Ammon's horn (tissue), 1 donor: ENCODE results near the gene ZNRF2.
"Not testable (repeated sequence)": the region's sequence is repeated elsewhere in the genome, so short reads cannot be mapped to it uniquely, and the experiment has no call there.

Experiments used
- DNase-seq: peaks from one replicate; pipeline ENCODE4 v3.0.0-alpha.2; 2016; ENCODE audit warnings: low spot score

ZNRF2 gene

DNA sequence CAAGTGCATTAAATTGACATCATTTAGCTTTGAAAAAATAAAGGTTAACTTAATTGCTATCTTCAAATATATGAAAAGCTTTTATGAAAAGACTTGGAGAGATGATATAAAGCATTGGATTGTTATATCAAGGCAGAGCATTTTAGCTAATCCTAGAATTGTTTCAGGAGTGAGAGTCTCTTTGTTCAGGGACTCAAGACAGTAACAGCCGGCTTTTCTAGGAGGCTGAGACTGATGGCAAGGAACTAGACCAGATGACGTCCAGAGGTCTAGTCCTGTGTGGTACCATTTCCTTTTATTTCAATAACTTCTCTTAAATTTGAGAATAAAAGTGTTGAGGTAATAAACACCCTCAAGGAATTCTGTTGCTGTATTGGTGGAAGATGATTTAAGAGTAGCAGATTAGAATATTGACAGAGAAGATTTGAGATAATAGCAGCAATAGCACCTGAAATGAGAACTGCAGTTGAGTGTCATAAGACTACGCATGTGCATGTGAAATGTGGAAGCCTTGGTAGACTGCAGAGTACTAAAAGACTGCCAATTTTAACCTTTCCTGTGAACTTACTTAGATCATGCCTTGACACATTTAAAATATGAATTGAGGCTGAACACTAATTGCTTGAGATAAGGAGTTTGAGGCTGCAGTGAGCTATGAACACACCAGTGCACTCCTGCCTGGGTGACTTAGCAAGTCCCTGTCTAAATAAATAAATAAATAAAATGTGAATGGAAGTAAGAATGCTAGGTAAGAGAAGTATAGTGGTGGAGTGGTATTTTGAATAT lies 79.6 kb downstream of the ZNRF2 start:
- peak; percentile 8 for DNase-seq

GRCh38 chr7:30364773-30365172 lies 80.4 kb downstream of the ZNRF2 start:
- no peak for DNase-seq

GRCh38 chr7:30365621-30366020 lies 81.2 kb downstream of the ZNRF2 start:
- no peak for DNase-seq

GRCh38 chr7:30366606-30367005 lies 82.2 kb downstream of the ZNRF2 start:
- no peak for DNase-seq

- no peak for DNase-seq
Observed at GRCh38 chr7:30367561-30367960, 83.2 kb downstream of the ZNRF2 start.

GRCh38 chr7:30369879-30370278 lies 85.5 kb downstream of the ZNRF2 start:
- no peak for DNase-seq

DNA sequence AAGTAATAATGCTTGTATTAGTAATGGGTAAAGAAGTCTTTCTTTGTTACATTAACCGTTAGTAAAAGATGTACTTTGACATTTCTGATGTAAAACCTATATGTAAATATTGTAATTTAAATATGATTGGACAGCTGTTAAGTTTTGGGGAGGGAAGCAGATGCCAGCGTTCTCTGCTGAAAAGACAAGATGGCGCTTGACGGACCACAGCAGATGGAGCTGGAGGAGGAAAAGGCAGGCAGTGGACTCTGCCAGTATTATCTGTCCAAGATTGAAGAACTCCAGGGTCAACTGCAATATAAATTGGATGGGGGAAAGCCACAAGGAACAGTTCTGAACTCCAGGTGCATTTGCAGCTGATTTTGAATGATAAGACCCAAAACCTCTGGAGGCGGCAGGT lies 86.9 kb downstream of the ZNRF2 start:
- DNase-seq = no peak

GRCh38 chr7:30378275-30378674 lies 93.9 kb downstream of the ZNRF2 start:
- no peak for DNase-seq

- no peak for DNase-seq
Observed at GRCh38 chr7:30379131-30379530, 94.7 kb downstream of the ZNRF2 start.

- no peak for DNase-seq
Observed at GRCh38 chr7:30379741-30380140, 95.3 kb downstream of the ZNRF2 start.

GRCh38 chr7:30380294-30380693 lies 95.9 kb downstream of the ZNRF2 start:
- DNase-seq = no peak

- not testable (repeated sequence) for DNase-seq
Observed at GRCh38 chr7:30380824-30381223, 96.4 kb downstream of the ZNRF2 start.

- DNase-seq = no peak
Observed at GRCh38 chr7:30382607-30383006, 98.2 kb downstream of the ZNRF2 start.

DNA sequence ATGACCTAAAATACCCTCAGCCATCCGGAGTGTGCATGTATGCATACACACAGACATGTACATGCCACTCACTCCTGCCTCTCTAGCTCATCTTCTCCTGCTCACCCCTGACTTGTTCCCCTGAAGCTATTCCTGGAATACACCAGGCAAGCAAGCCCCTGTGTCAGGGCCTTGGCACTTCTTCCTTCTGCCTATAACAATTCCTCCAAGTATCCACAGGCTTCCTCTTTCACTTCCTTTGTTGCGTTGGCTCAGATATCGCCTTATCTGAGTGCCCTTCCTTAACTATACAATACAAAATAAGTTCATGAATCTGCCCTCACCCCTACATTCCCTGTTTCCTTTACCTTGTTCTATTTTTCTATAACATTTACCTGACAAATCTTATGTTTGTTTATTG lies 105.4 kb downstream of the ZNRF2 start:
- peak; percentile 35 for DNase-seq

DNA sequence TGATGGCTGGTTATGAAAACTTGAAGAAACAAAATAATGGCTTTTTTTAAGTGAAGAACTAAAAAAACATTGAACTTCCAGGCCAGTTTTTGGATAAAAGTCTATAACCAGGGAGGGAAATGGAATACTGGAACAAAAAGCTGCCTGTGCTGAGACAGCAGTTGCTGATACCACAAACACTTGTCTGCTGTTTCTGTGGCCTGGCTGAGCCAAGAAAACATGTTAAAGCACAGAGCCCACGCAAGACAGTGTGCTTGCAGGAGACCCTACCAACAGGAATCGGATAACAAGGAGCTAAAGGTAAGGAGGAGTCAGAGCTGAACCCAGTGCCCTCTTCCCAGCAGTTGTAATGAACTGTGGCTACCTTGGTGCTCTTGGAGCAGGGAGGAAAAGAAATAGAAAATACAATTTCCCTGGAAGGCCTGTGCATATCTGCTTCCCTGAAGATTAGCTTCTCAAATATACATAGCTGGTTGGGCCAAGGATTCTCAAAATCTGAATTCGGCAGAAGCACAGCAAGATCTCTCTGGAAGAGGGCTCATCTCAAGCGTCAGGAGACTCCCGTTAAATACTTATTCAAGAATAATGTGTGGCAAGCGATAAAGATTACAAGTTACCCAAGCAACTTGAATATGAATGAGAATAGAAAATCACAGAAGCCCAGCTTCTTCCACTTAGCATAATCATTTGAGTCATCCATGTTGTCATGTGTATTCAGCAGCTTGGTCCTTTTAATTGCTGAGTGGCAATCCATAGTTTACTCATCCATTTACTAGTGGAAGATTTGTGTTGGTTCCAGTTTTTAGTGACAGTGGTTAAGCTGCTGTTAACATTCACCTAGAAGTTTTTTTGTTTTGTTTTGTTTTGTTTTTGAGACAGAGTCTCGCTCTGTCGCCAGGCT lies 106.6 kb downstream of the ZNRF2 start:
- DNase-seq = no peak

- DNase-seq = no peak
Observed at GRCh38 chr7:30391806-30392205, 107.4 kb downstream of the ZNRF2 start.

GRCh38 chr7:30395676-30396075 lies 111.3 kb downstream of the ZNRF2 start:
- DNase-seq = no peak

DNA sequence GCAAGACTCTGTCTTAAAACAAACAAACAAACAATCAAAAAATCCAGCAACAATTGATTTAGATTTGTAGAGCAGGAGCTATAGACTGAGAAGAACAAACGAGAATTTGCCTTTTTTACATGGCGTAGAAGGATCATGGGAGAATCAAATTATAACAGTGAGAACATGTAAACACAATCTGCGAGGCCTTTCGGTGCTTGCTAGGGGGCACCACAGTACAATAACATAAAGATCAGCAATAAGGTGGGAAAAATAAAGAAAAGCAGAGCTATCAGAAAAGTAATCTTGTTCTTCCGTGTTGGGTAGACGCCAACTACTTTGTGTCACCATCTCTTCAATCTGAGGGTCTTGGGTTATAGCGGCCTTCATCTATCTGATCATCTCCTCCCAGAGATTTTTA lies 112.0 kb downstream of the ZNRF2 start:
- no peak for DNase-seq

GRCh38 chr7:30403477-30403876 lies 119.1 kb downstream of the ZNRF2 start:
- DNase-seq = no peak

- DNase-seq = no peak
Observed at GRCh38 chr7:30405179-30405578, 120.8 kb downstream of the ZNRF2 start.

DNA sequence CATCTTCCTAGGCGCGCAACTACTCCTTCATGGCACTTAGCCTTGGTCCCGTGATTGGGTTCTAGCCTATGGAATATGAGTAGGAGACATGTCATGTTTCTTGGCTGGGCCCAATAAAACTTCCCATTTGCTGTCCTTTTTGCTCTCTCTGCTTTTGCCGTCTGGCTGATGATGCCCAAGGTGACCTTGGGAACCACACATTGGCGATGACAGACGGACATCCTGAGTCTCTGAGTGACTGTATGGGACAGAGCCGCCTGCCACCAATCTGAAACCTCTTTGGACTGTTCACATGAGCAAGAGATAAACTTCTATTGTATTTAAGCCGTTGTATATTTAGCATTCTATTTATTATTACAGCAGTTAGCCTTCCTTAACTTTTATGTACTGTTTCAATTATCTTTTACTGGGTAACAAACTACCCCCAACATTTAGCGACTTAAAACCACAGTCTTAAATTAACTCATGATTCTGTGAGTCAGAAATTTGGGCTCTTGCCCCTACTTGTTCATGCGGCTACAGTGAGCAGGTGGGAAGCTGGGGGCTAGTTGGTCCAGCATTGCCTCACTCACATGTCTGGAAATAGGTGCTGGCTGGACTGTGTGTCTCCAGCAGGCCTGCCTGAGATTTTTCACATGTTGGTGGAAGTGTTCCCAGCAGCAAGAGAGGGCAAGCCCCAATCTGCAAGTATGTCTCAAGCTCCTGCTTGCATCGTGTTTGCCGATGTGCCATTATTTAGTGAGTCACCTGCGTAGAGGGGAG lies 122.4 kb downstream of the ZNRF2 start:
- no peak for DNase-seq

DNA sequence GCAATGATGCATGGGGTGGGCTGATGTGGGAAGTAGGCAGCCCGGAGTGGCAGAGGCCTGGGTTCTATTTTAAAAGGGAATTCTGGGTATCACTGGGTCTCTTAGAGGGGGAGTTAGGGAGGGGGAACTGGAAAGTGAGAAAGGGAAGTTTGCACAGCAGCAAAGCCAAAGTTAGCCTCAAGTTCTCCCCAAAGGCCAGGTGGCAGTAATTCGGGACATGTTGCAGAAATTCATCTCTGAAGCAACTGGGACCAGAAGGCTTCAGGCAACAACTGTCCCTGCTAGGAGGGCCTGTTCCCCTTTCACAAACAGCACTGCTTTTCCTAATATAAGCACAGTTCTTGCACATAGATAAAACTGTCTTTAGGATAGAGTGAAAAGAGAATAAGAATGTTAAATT lies 126.8 kb downstream of the ZNRF2 start:
- DNase-seq = peak; percentile 69
